Progenitor cell of endocrine pancreas (in vitro differentiated cells): ENCODE measurements around the gene CFAP410. TPM values are rescaled to one million over a fixed set of nuclear protein-coding genes. Genes with fewer than 3 reads are reported as not detected.

Experiments
- DNase-seq: peaks from one replicate; pipeline ENCODE4 v3.0.0; 2021; ENCODE audit warnings: low spot score; ENCODE audit not compliant: unreplicated experiment
- H3K27ac Mint-ChIP-seq: 2 replicates; pipeline ENCODE4 v1.8.0; 2021; ENCODE audit warnings: mild to moderate bottlenecking, moderate library complexity, mixed read lengths
- H3K27me3 Mint-ChIP-seq: 2 replicates; pipeline ENCODE4 v1.8.0; 2021; ENCODE audit warnings: mixed read lengths
- H3K36me3 Mint-ChIP-seq: 2 replicates; pipeline ENCODE4 v1.8.0; 2022; ENCODE audit warnings: mixed read lengths; ENCODE audit not compliant: insufficient read depth
- H3K4me1 Mint-ChIP-seq: 2 replicates; pipeline ENCODE4 v1.8.0; 2021; ENCODE audit warnings: low read depth, mixed read lengths
- H3K4me3 Mint-ChIP-seq: 2 replicates; pipeline ENCODE4 v1.8.0; 2021; ENCODE audit warnings: low read depth, mild to moderate bottlenecking, moderate library complexity, mixed read lengths
- H3K9me3 Mint-ChIP-seq: 2 replicates; pipeline ENCODE4 v1.8.0; 2021; ENCODE audit warnings: low read depth, mixed read lengths
- total RNA-seq: library from RNA; stranded (reverse); gene quantifications from 2 replicates; pipeline ENCODE4 v1.2.1, GENCODE V29; 2021
- TF ChIP-seq, protein P1 (sequence below): fragments of 200-600 bp; sonication (generic); IDR thresholded peaks from one replicate; pipeline ENCODE4 v1.5.0; 2021; ENCODE audit warnings: antibody characterized with exemption, mild to moderate bottlenecking; ENCODE audit not compliant: unreplicated experiment

CFAP410 gene
- total RNA-seq, 1 donor from 2014 or later, result 32.4 TPM

DNA sequence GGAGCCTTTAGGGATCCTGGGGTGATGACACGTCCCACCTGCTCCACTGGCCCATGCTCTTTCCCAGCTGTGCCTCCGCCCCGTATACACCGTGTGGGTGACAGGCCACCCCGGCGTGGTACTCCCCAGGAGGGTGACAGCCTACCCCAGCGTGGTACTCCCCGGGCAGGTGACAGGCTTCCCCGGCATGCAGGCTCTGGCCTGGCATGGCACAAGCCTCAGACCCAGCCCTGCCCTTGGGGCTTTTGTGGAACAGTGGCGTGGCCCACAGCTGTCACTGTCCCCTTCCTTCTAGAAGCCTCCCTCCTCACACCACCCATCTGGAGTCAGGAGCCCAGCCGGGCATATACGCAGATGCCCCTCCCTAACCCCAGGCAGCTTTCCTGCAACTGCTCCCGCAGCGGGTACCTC is 44.0 kb downstream of the CFAP410 start:
- Mint-ChIP-seq H3K4me1 (peaks cover 2% of the 10 kb centered on the region), H3K36me3 (no peaks in the 10 kb centered on the region), H3K27ac (no peak overlapping the region), H3K9me3 (no peaks in the 10 kb centered on the region), H3K4me3 (no peak overlapping the region), H3K27me3 (no peaks in the 10 kb centered on the region)
- DNase-seq, result no peak
- TF ChIP-seq, protein P1, sequence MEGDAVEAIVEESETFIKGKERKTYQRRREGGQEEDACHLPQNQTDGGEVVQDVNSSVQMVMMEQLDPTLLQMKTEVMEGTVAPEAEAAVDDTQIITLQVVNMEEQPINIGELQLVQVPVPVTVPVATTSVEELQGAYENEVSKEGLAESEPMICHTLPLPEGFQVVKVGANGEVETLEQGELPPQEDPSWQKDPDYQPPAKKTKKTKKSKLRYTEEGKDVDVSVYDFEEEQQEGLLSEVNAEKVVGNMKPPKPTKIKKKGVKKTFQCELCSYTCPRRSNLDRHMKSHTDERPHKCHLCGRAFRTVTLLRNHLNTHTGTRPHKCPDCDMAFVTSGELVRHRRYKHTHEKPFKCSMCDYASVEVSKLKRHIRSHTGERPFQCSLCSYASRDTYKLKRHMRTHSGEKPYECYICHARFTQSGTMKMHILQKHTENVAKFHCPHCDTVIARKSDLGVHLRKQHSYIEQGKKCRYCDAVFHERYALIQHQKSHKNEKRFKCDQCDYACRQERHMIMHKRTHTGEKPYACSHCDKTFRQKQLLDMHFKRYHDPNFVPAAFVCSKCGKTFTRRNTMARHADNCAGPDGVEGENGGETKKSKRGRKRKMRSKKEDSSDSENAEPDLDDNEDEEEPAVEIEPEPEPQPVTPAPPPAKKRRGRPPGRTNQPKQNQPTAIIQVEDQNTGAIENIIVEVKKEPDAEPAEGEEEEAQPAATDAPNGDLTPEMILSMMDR, result no peak

DNA sequence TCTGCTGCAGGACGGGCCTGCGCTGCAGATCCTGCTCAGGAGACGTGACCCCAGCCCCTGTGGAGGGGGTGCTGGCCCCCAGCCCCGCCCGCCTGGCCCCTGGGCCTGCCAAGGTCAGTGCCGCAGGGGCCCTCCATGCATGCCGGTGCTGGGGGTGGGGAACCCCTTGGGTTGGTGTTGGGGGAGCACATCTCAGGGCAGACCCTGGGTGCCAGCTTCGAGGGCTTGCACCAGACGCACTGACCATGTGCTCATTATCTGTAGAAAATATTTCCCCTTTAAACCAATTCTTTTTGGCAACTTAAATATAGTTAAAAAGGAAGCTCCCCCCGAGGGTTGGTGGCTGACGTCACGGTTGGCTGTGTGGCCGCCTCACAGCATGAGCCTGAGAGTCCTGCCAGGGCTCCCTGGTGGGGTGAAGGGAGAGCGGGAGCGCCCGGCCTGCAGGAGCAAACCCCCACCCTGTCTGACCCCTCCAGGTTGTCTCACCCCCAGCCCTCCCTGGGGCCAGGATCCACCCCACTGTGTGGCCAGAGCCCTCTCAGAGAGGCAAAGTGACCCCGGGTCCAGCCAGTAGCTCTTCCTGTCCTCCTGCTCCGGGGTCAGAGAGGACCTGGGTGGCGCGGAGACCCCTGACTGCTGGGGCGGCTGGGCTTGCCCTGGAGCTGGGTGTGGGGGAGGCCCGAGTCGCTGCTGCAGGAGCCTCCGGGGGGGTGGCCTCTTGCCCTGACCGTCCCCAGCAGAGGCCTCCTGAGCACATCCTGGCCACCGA is 44.6 kb downstream of the CFAP410 start:
- TF ChIP-seq, protein P1, result no peak
- H3K9me3 Mint-ChIP-seq, result no peaks in the 10 kb centered on the region
- no peak overlapping the region for H3K27ac Mint-ChIP-seq
- no peak for DNase-seq
- no peak overlapping the region for H3K4me3 Mint-ChIP-seq
- no peaks in the 10 kb centered on the region for H3K36me3 Mint-ChIP-seq
- no peaks in the 10 kb centered on the region for H3K27me3 Mint-ChIP-seq
- H3K4me1 Mint-ChIP-seq, result peaks cover 2% of the 10 kb centered on the region

DNA sequence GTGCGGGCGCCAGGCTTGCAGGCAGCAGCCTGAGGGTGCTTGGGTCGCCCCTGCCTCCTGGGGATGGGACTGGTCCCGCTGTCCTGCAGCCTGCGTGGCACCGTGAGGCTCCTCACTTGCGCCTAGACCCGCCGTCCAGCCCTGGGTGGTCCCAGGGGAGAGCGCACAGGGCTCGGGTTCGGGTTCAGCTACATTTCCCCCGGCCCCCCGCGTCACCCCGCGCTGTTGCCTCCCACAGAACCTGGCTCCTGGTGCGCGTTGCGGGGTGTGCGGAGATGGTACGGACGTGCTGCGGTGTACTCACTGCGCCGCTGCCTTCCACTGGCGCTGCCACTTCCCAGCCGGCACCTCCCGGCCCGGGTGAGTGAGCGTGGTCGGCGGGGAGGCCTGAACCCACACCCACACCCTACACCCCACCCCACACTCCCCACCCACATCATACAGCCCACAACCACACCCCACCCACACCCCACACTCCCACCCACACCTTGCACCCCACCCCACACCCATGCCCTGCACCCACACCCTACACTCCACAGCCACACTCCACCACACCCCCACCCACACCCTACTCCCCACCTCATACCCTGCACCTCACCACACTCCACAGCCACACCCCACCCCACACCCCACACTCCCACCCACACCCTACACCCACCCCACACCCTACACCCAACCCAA is 45.5 kb downstream of the CFAP410 start:
- no peak for DNase-seq
- TF ChIP-seq, protein P1, result no peak
- Mint-ChIP-seq H3K36me3 (no peaks in the 10 kb centered on the region), H3K27ac (no peak overlapping the region), H3K9me3 (no peaks in the 10 kb centered on the region), H3K27me3 (no peaks in the 10 kb centered on the region), H3K4me3 (no peak overlapping the region), H3K4me1 (no peaks in the 10 kb centered on the region)

DNA sequence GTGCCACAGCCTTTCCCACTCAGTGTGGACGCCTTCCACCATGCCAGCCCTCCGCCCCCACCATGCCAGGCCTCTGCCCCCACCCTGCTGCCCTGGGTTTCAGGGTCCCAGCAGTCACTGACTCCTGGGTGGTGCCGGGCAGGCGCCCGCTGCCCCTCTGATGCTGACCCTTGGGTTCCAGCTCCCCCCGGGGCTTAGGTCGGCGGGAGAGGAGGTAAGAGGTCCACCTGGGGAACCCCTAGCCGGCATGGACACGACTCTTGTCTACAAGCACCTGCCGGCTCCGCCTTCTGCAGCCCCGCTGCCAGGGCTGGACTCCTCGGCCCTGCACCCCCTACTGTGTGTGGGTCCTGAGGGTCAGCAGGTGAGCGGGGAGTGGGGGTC is 46.4 kb downstream of the CFAP410 start:
- Mint-ChIP-seq H3K9me3 (no peaks in the 10 kb centered on the region), H3K27me3 (peaks cover 5% of the 10 kb centered on the region), H3K4me1 (no peaks in the 10 kb centered on the region), H3K36me3 (no peaks in the 10 kb centered on the region), H3K27ac (no peak overlapping the region), H3K4me3 (no peak overlapping the region)
- no peak for DNase-seq
- TF ChIP-seq, protein P1, result no peak

DNA sequence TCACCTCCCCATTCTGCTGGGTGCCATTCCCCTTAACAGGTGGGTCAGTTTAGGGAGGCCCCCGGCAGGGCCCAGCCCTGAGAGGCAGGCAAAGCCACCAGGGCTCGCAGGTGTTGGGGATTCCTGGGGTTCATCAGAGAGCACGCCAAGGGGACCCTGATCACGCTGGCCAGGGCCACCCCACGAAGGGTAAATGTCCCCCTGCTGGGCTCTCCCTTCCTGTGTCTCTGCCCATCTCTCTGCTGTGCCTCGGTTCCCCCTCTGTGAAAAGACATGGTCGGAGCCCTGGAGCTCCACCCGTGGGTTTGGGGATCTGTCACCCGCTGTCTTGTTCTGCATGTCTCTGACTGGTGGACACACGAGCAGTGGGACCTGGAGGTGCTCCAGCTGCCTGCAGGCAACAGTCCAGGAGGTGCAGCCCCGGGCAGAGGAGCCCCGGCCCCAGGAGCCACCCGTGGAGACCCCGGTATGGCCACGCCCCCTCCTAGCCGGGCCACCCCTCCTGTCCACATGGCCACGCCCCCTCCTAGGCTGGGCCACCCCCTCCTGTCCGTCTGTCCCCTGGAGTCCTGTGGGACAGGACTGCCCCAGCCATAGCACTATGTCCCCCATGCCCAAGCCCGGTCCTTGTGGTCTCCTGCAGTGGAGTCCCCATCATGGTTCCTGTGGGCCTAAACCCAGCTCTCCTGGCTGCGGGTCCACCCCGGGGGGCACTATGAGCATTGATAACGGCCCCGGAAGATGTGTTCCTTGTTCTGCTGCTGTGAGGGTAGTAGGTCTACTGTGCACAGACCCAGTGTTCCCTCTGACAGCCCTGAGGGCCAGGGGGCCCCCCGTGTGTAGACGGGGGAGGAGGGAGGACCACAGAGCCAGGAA is 47.0 kb downstream of the CFAP410 start:
- H3K27ac Mint-ChIP-seq, result no peak overlapping the region
- no peak for DNase-seq
- H3K36me3 Mint-ChIP-seq, result no peaks in the 10 kb centered on the region
- TF ChIP-seq, protein P1, result no peak
- peaks cover 7% of the 10 kb centered on the region for H3K27me3 Mint-ChIP-seq
- H3K9me3 Mint-ChIP-seq, result no peaks in the 10 kb centered on the region
- H3K4me1 Mint-ChIP-seq, result no peaks in the 10 kb centered on the region
- H3K4me3 Mint-ChIP-seq, result no peak overlapping the region
